Measurements from ENCODE around the gene IRAK2. TPM values are rescaled to one million over a fixed set of nuclear protein-coding genes. Genes with fewer than 3 reads are reported as not detected.

Gene IRAK2
- total and polyA plus RNA-seq, 2 of the 8 experiments (the other 6 are each of a cell fraction or from before 2014, with no cell fraction given): 1.5 TPM

DNA sequence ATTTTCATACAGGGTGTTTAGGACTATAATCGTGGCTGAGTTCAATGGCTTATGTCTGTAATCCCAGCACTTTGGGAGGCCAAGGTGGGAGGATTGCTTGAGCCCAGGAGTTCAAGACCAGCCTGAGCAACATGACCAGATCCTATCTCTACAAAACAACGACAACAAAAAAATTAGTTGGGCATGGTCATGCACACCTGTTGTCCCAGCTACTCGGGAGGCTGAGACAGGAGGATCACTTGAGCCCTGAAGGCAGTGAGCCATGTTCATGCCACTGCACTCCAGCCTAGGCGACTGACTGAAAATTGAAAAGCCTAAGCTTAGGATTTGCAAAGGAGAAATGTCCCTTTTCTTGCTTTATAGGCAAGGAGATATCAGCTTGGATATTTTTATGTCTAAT is 47.8 kb upstream of the IRAK2 start:
- FAIRE-seq (no peak), DNase-seq (ENCODE audit: low read depth in 1 of 2, low spot score in 2 of 2) (no peak)
- no peaks in the 10 kb centered on the region for H3K27me3 ChIP-seq (replicated peaks in 1 of 4; ENCODE audit: control insufficient read depth in 3 of 4, extremely low read depth in 1 of 4, insufficient read depth in 3 of 4, low read length in 3 of 4)
- no peaks in the 10 kb centered on the region for H3K9me3 ChIP-seq (ENCODE audit: insufficient read depth in 2 of 2, low read depth in 1 of 2, low read length in 1 of 2)
- no peak overlapping the region for H2AK5ac ChIP-seq (ENCODE audit: low read depth, low read length)
- H3K27ac ChIP-seq (ENCODE audit: low read depth, low read length): no peak overlapping the region
- H3K4me1 ChIP-seq (replicated peaks in 1 of 4; ENCODE audit: control insufficient read depth in 3 of 4, insufficient read depth in 4 of 4, low read length in 3 of 4): peaks cover 0 to 3% (median 0%) of the 10 kb centered on the region in 4 experiments; a peak in 2 of 7 replicates
- H2AFZ ChIP-seq (ENCODE audit: low read length): no peak overlapping the region
- H2BK12ac ChIP-seq (ENCODE audit: low read depth, low read length): no peak overlapping the region
- no peak overlapping the region for H2BK15ac ChIP-seq (ENCODE audit: low read length)
- peaks cover 9% of the 10 kb centered on the region for H3K23me2 ChIP-seq (ENCODE audit: low read depth, low read length)
- H3K36me3 ChIP-seq (ENCODE audit: control insufficient read depth in 2 of 4, insufficient read depth in 4 of 4, low read length in 3 of 4): peaks cover 0 to 10% (median 2%) of the 10 kb centered on the region in 4 experiments; a peak in 2 of 8 replicates
- H3K4ac ChIP-seq (replicated peaks; ENCODE audit: insufficient read length, low read depth, low read length): no peak overlapping the region
- H3K56ac ChIP-seq (replicated peaks; ENCODE audit: insufficient read length, low read depth, low read length): no peak overlapping the region
- no peak overlapping the region for H3K14ac ChIP-seq (ENCODE audit: insufficient read length)
- H3K4me2 ChIP-seq (ENCODE audit: insufficient read depth in 1 of 2, low read depth in 2 of 2, low read length in 2 of 2): peak overlapping the region; percentile 91 to 100; a peak in 2 of 4 replicates
- 92% methylated on average over 4 of the region's 4 CpGs; no CpG with 5 or more reads in 1 of the 2 experiments for WGBS, 2 experiments (ENCODE audit: extremely low coverage in 1 of 2, insufficient coverage in 1 of 2, insufficient read length in 1 of 2, insufficient replicate concordance in 2 of 2, low coverage in 1 of 2, low lambda C conversion rate in 2 of 2, missing lambda C conversion rate in 1 of 2)
- H2BK120ac ChIP-seq (replicated peaks; ENCODE audit: low read depth, low read length): no peak overlapping the region
- CTCF ChIA-PET (ENCODE audit: partially characterized antibody): interaction anchor here (0.6 to 1.5 kb wide), 4 partner anchors 11 to 106 kb away, joined by 3 to 5 read pairs (median 4); partner anchors contain the start of gene IRAK2
- H3K18ac ChIP-seq (ENCODE audit: extremely low read depth, low read length): no peak overlapping the region
- peaks cover 12% of the 10 kb centered on the region for H3K79me1 ChIP-seq (ENCODE audit: low read depth, low read length)
- POLR2A ChIA-PET (ENCODE audit: partially characterized antibody): interaction anchor here (1.0 to 1.3 kb wide), 3 partner anchors 8 to 15 kb away, joined by 3 to 4 read pairs (median 3); no protein-coding TSS in a partner anchor
- no peak overlapping the region for H2BK5ac ChIP-seq (ENCODE audit: low read depth, low read length)
- H3K23ac ChIP-seq (ENCODE audit: insufficient read length): no peak overlapping the region
- peaks cover 13 to 43% of the 10 kb centered on the region in 2 experiments for H3K79me2 ChIP-seq (ENCODE audit: control insufficient read depth in 1 of 2, insufficient read depth in 2 of 2, low read length in 2 of 2)
- H4K20me1 ChIP-seq (replicated peaks in 1 of 2; ENCODE audit: control insufficient read depth in 1 of 2, insufficient read depth in 2 of 2, low read length in 2 of 2): peaks cover 0 to 7% of the 10 kb centered on the region in 2 experiments
- no peak overlapping the region for H4K91ac ChIP-seq (replicated peaks; ENCODE audit: insufficient read length, low read length)
- no peak overlapping the region for H3K9ac ChIP-seq (replicated peaks in 1 of 4; ENCODE audit: extremely low read depth in 1 of 4, low read depth in 3 of 4, low read length in 3 of 4)
- H4K5ac ChIP-seq (ENCODE audit: insufficient read length, low read depth, low read length): no peak overlapping the region
- no peak overlapping the region for H4K8ac ChIP-seq (ENCODE audit: extremely low read depth, insufficient read depth, low read length)
- H2BK20ac ChIP-seq (ENCODE audit: low read length): no peak overlapping the region
- H3K4me3 ChIP-seq (ENCODE audit: extremely low read depth in 1 of 4, insufficient read depth in 2 of 4, low read depth in 3 of 4, low read length in 4 of 4): peak overlapping the region in 1 of 4 experiments; percentile 97; a peak in 3 of 8 replicates
- TF ChIP-seq, protein P1, sequence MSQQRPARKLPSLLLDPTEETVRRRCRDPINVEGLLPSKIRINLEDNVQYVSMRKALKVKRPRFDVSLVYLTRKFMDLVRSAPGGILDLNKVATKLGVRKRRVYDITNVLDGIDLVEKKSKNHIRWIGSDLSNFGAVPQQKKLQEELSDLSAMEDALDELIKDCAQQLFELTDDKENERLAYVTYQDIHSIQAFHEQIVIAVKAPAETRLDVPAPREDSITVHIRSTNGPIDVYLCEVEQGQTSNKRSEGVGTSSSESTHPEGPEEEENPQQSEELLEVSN (IDR thresholded peaks at IDR 0.05): no peak
- TF ChIP-seq EZH2 (IDR thresholded peaks at IDR 0.05; ENCODE audit: low read depth, low read length, severe bottlenecking) (no peak), SIX5 (IDR thresholded peaks at IDR 0.05; ENCODE audit: low read depth, low read length) (no peak), HDAC2 (IDR thresholded peaks at IDR 0.05; ENCODE audit: borderline replicate concordance in 1 of 2, low read depth in 2 of 2, low read length in 2 of 2) (no peak), POLR2A (IDR thresholded peaks at IDR 0.05; ENCODE audit: control extremely low read depth in 1 of 2, low read depth in 2 of 2, low read length in 2 of 2) (no peak), TAF7 (optimal IDR thresholded peaks at IDR 0.05; ENCODE audit: borderline replicate concordance, low read depth, low read length) (no peak), ZNF274 (IDR thresholded peaks at IDR 0.05; ENCODE audit: borderline replicate concordance, extremely low read depth, low read length) (no peak), TAF1 (IDR thresholded peaks at IDR 0.05; ENCODE audit: low read depth, low read length) (no peak), CTBP2 (IDR thresholded peaks at IDR 0.05; ENCODE audit: borderline replicate concordance, insufficient read depth, insufficient read length, low read length) (no peak), PHF8 (conservative IDR thresholded peaks at IDR 0.05; ENCODE audit: low read depth, low read length) (no peak), SP4 (IDR thresholded peaks at IDR 0.05; ENCODE audit: low read length) (no peak), ASH2L (IDR thresholded peaks at IDR 0.05; ENCODE audit: low read length) (no peak), BCL11A (IDR thresholded peaks at IDR 0.05; ENCODE audit: low read depth in 2 of 2, low read length in 2 of 2) (no peak)

Measured in H1 (cell line).